OCI-LY3 (cell line): Measurements from ENCODE around the gene POU4F1.

ENCODE experiments used
- H2AFZ ChIP-seq: fragments of 200-600, 300-600 bp; shearing (Covaris generic); 2 replicates; pipeline ENCODE4 v1.6.0; 2014; ENCODE audit warnings: antibody characterized with exemption, low read depth, low read length
- H3K27ac ChIP-seq: fragments of 200-600, 300-600 bp; sonication (generic); 2 replicates; pipeline ENCODE4 v1.5.1; 2014; ENCODE audit warnings: mild to moderate bottlenecking, low read length, moderate library complexity, mixed read lengths
- H3K27me3 ChIP-seq: fragments of 200-600, 300-600 bp; sonication (generic); 2 replicates; pipeline ENCODE4 v1.6.1; 2014; ENCODE audit warnings: low read depth, low read length, mixed read lengths
- H3K36me3 ChIP-seq: fragments of 200-600, 300-600 bp; sonication (generic); replicated peaks from 2 replicates; pipeline ENCODE3; 2014; ENCODE audit warnings: low read depth, low read length, mixed read lengths
- H3K4me1 ChIP-seq: fragments of 300-600, 200-600 bp; sonication (generic); 2 replicates; pipeline ENCODE4 v1.6.1; 2014; ENCODE audit warnings: low read length, mixed read lengths
- H3K4me2 ChIP-seq: fragments of 200-600, 300-600 bp; sonication (generic); 2 replicates; pipeline ENCODE4 v1.6.1; 2014; ENCODE audit warnings: low read length, mixed read lengths
- H3K4me3 ChIP-seq: fragments of 300-600, 200-600 bp; sonication (generic); 2 replicates; pipeline ENCODE4 v1.5.1; 2014; ENCODE audit warnings: antibody characterized with exemption, mild to moderate bottlenecking, low read length, moderate library complexity
- H3K79me2 ChIP-seq: fragments of 300-600, 200-600 bp; shearing (Covaris generic); 2 replicates; pipeline ENCODE4 v1.6.1; 2014; ENCODE audit warnings: mild to moderate bottlenecking, low read length, mixed read lengths
- H3K9ac ChIP-seq: fragments of 300-600, 200-600 bp; shearing (Covaris generic); 2 replicates; pipeline ENCODE4 v1.6.0; 2014; ENCODE audit warnings: mild to moderate bottlenecking, low read length, moderate library complexity
- H3K9me3 ChIP-seq: fragments of 200-600, 300-600 bp; shearing (Covaris generic); 2 replicates; pipeline ENCODE4 v1.6.1; 2014; ENCODE audit warnings: low read length, mixed read lengths; ENCODE audit not compliant: insufficient read depth
- H4K20me1 ChIP-seq: fragments of 200-600, 300-600 bp; sonication (generic); 2 replicates; pipeline ENCODE4 v1.6.1; 2016; ENCODE audit warnings: low read length, mixed read lengths; ENCODE audit not compliant: insufficient read depth
- EZH2phosphoT487 ChIP-seq: fragments of 200-600 bp; shearing (Covaris generic); IDR thresholded peaks from 2 replicates; pipeline ENCODE4 v1.6.1; 2018; ENCODE audit warnings: antibody characterized with exemption, mixed run types, low read depth
- TF ChIP-seq, protein P1 (sequence below): fragments of 200-600, 300-600 bp; sonication (generic); IDR thresholded peaks from 2 replicates; pipeline ENCODE4 v1.5.1; 2014; ENCODE audit warnings: antibody characterized with exemption, low read length, low read depth

POU4F1 gene

GRCh38 chr13:78618411-78618810 lies 15.1 kb upstream of the POU4F1 start:
- peaks cover 46% of the 10 kb centered on the region for H3K36me3 ChIP-seq
- no peaks in the 10 kb centered on the region for H3K27me3 ChIP-seq
- H3K4me1 ChIP-seq = 0 out of 2 replicates have a peak, but pooled peaks cover 3% of the 10 kb centered on the region
- H3K9me3 ChIP-seq = no peaks in the 10 kb centered on the region
- no peak overlapping the region for H3K4me2 ChIP-seq
- peaks cover 13% of the 10 kb centered on the region for H4K20me1 ChIP-seq
- no peak for TF ChIP-seq EZH2phosphoT487
- TF ChIP-seq, protein P1, sequence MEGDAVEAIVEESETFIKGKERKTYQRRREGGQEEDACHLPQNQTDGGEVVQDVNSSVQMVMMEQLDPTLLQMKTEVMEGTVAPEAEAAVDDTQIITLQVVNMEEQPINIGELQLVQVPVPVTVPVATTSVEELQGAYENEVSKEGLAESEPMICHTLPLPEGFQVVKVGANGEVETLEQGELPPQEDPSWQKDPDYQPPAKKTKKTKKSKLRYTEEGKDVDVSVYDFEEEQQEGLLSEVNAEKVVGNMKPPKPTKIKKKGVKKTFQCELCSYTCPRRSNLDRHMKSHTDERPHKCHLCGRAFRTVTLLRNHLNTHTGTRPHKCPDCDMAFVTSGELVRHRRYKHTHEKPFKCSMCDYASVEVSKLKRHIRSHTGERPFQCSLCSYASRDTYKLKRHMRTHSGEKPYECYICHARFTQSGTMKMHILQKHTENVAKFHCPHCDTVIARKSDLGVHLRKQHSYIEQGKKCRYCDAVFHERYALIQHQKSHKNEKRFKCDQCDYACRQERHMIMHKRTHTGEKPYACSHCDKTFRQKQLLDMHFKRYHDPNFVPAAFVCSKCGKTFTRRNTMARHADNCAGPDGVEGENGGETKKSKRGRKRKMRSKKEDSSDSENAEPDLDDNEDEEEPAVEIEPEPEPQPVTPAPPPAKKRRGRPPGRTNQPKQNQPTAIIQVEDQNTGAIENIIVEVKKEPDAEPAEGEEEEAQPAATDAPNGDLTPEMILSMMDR = no peak
- no peak overlapping the region for H3K27ac ChIP-seq
- H3K9ac ChIP-seq = no peak overlapping the region
- H3K4me3 ChIP-seq = no peak overlapping the region
- H2AFZ ChIP-seq = no peak overlapping the region
- H3K79me2 ChIP-seq = peaks cover 15% of the 10 kb centered on the region; the same call in 1 of the 2 replicates

- Histone ChIP-seq H3K9ac (no peak overlapping the region), H3K79me2 (no peaks in the 10 kb centered on the region), H3K9me3 (no peaks in the 10 kb centered on the region), H3K4me1 (peaks cover 19% of the 10 kb centered on the region), H3K4me2 (peak overlapping the region; percentile 53), H3K27ac (no peak overlapping the region), H3K36me3 (peaks cover 18% of the 10 kb centered on the region), H2AFZ (no peak overlapping the region), H4K20me1 (peaks cover 12% of the 10 kb centered on the region; the same call in 1 of the 2 replicates), H3K4me3 (no peak overlapping the region), H3K27me3 (no peaks in the 10 kb centered on the region)
- no peak for TF ChIP-seq EZH2phosphoT487
- TF ChIP-seq, protein P1 = no peak
These were observed 7.7 kb upstream of the POU4F1 start for GRCh38 chr13:78611040-78611439.

GRCh38 chr13:78610381-78610883 lies 7.1 kb upstream of the POU4F1 start:
- Histone ChIP-seq H3K4me3 (peak overlapping the region; percentile 5; the same call in 1 of the 2 replicates), H3K9me3 (no peaks in the 10 kb centered on the region), H3K27ac (no peak overlapping the region), H2AFZ (no peak overlapping the region), H3K4me2 (peak overlapping the region; percentile 53), H3K27me3 (no peaks in the 10 kb centered on the region), H3K79me2 (no peaks in the 10 kb centered on the region), H3K4me1 (peaks cover 19% of the 10 kb centered on the region), H3K36me3 (peaks cover 12% of the 10 kb centered on the region), H4K20me1 (peaks cover 12% of the 10 kb centered on the region; the same call in 1 of the 2 replicates), H3K9ac (no peak overlapping the region)
- TF ChIP-seq, protein P1 = no peak
- TF ChIP-seq EZH2phosphoT487 = no peak

DNA sequence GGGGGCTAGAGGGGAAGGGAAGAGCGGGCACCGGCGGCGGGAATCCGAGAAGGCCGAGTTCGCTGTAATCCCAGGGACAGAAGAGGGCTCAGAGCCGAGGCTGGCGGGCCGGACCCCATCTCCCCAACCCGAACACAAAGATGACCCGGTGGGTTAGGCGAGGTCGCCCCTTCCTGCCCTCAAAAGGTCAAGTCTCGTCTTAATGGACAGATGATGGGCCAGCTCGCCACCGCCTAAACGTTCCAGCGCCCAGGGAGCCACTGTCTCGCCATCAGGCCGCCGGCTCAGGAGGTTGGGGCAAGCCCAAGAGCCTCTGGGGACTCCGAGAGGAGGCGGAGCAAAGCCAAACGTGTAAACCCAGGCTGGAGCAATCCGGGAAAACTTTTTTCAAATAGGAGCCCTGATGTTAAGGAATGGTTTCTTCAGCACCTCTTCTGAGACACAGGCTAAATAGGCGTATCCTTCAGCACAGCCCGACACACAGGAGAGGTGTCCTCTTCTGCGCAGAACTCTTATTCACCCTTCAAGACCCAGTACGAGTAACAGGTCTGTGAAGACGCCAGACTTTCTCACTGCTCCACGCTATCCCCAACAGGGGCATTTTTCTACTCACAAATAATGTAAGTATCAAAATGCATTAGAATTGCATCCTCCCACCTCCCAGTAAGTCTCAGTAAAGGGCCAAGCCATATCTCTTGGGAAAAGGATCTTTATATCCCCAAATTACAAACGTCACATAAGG lies 6.3 kb upstream of the POU4F1 start:
- Histone ChIP-seq H3K4me2 (peak overlapping the region; percentile 53), H3K4me1 (peaks cover 19% of the 10 kb centered on the region), H3K79me2 (no peaks in the 10 kb centered on the region), H3K36me3 (peaks cover 5% of the 10 kb centered on the region), H3K27ac (no peak overlapping the region), H3K9me3 (no peaks in the 10 kb centered on the region), H3K27me3 (no peaks in the 10 kb centered on the region), H3K4me3 (peak overlapping the region; percentile 69), H2AFZ (no peak overlapping the region), H3K9ac (peak overlapping the region; percentile 7; the same call in 1 of the 2 replicates), H4K20me1 (peaks cover 11% of the 10 kb centered on the region; the same call in 1 of the 2 replicates)
- TF ChIP-seq, protein P1 = no peak
